GM15510 (cell line): Measurements from ENCODE around the gene HYCC2.

Experiments
- POLR2A ChIP-seq: IDR thresholded peaks from 3 replicates; pipeline ENCODE4 v1.6.1; 2011; ENCODE audit warnings: borderline replicate concordance; ENCODE audit not compliant: insufficient read length; ENCODE audit errors: extremely low read depth

HYCC2 gene

GRCh38 chr2:201024518-201024917 is 47.0 kb downstream of the HYCC2 start:
- no peak for TF ChIP-seq POLR2A

DNA sequence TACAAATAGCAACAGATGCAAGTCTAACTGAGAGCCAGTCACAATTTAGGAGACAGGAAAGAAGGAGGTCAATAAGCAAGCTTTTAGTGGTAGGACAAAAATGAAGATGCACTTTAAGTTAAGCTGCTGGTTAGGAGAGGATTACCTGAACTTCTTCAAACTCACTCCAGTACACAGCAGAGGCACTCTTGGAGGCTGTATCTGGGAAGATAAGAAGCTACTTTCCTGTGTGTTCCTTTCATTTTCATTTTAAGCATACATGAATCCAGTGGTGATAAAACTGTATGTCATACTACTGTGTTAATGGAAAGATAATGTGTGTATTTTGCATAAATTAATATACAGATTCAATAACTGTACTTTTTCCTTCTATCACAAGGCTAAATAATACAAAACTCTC is 49.6 kb downstream of the HYCC2 start:
- no peak for TF ChIP-seq POLR2A
